Caco-2 (cell line): Measurements from ENCODE around the gene CISTR. TPM values are rescaled to one million over a fixed set of nuclear protein-coding genes. Genes with fewer than 3 reads are reported as not detected.

Experiments
- BruUV-seq: library from RNA; stranded (reverse); fragments of 400-500 nt; replicated peaks from 2 replicates; lab custom pipeline; 2021; lab: Mats Ljungman, UMichigan
- CTCF ChIA-PET: fragments of 300-600 bp; sonication (Branson Sonifier 250); formaldehyde crosslinking; loops from one replicate; lab custom pipeline; 2022; ENCODE audit warnings: antibody characterized with exemption; lab: Charles Lee
- POLR2A ChIA-PET: fragments of 300-600 bp; sonication (Branson Sonifier 250); formaldehyde crosslinking; loops from one replicate; lab custom pipeline; 2022; ENCODE audit warnings: antibody characterized with exemption; lab: Charles Lee
- DNase-seq, 2 experiments: peaks; one replicate each; pipeline versions ENCODE4 v3.0.0 to v3.0.0-alpha.2; 2020 to 2022
- H3K27me3 ChIP-seq: replicated peaks from 2 replicates; pipeline ENCODE4 v1.6.0; 2011; ENCODE audit warnings: low read length; ENCODE audit not compliant: control insufficient read depth, insufficient read depth
- H3K36me3 ChIP-seq: 2 replicates; pipeline ENCODE4 v1.5.1; 2011; ENCODE audit warnings: low read length; ENCODE audit not compliant: control insufficient read depth, insufficient read depth
- H3K4me1 ChIP-seq: fragments of 250-450 bp; sonication (Bioruptor Pico); 2 replicates; pipeline ENCODE4 v1.5.1; 2020; ENCODE audit warnings: mild to moderate bottlenecking
- H3K4me3 ChIP-seq: 2 replicates; pipeline ENCODE4 v1.5.1; 2011; ENCODE audit warnings: low read depth, mild to moderate bottlenecking, control low read depth, low read length
- H3K9me3 ChIP-seq: fragments of 250-450 bp; sonication (Bioruptor Pico); 2 replicates; pipeline ENCODE4 v1.5.1; 2020; ENCODE audit warnings: mild to moderate bottlenecking, moderate library complexity
- H3K27ac Mint-ChIP-seq: one replicate; pipeline ENCODE4 v1.8.0; 2022; ENCODE audit warnings: mixed read lengths; ENCODE audit not compliant: unreplicated experiment
- H3K27me3 Mint-ChIP-seq: one replicate; pipeline ENCODE4 v1.8.0; 2022; ENCODE audit warnings: mixed read lengths; ENCODE audit not compliant: insufficient read depth, unreplicated experiment
- H3K36me3 Mint-ChIP-seq: one replicate; pipeline ENCODE4 v1.8.0; 2022; ENCODE audit warnings: mild to moderate bottlenecking, mixed read lengths; ENCODE audit not compliant: insufficient read depth, unreplicated experiment
- H3K4me1 Mint-ChIP-seq: one replicate; pipeline ENCODE4 v1.8.0; 2022; ENCODE audit warnings: low read depth, mixed read lengths; ENCODE audit not compliant: unreplicated experiment
- H3K4me3 Mint-ChIP-seq: one replicate; pipeline ENCODE4 v1.8.0; 2022; ENCODE audit warnings: mild to moderate bottlenecking, moderate library complexity, mixed read lengths; ENCODE audit not compliant: unreplicated experiment
- H3K9me3 Mint-ChIP-seq: one replicate; pipeline ENCODE4 v1.8.0; 2022; ENCODE audit warnings: mixed read lengths; ENCODE audit not compliant: unreplicated experiment
- CTCF ChIP-seq, 2 experiments: fragments of 200-600 bp in 1 of 2; IDR thresholded peaks; 1 replicate in 1 of 2; 2 replicates in 1 of 2; pipeline versions ENCODE4 v1.5.1 to v1.8.0; 2011 to 2022; ENCODE audit warnings: antibody characterized with exemption in 1 of 2, control low read depth in 1 of 2, inconsistent platforms in 1 of 2, low read depth in 1 of 2, low read length in 1 of 2, mild to moderate bottlenecking in 1 of 2, moderate library complexity in 1 of 2; ENCODE audit not compliant: insufficient read depth in 1 of 2, severe bottlenecking in 1 of 2, unreplicated experiment in 1 of 2
- intact Hi-C: fragments of 100-400 bp; cut with micrococcal nuclease; formaldehyde crosslinking; loops from one replicate; pipeline ENCODE4 v1.10.0; 2022; ENCODE audit not compliant: unreplicated experiment
- total RNA-seq: library from RNA; stranded (reverse); gene quantifications from 2 replicates; pipeline ENCODE4 v1.2.3, GENCODE V29; 2022

Gene CISTR
- total RNA-seq, 1 experiment from 2014 or later, result not detected

GRCh38 chr12:53758081-53758729 lies 6.4 kb upstream of the CISTR start:
- H3K36me3 Mint-ChIP-seq, result no peaks in the 10 kb centered on the region
- peaks cover 30% of the 10 kb centered on the region for H3K27me3 Mint-ChIP-seq
- intact Hi-C loops, result loop anchor here (10.0 kb wide), 1 partner anchor 457 kb away; no protein-coding TSS in a partner anchor
- Histone ChIP-seq H3K4me3 (no peak overlapping the region), H3K4me1 (no peaks in the 10 kb centered on the region), H3K27me3 (no peaks in the 10 kb centered on the region), H3K9me3 (no peaks in the 10 kb centered on the region), H3K36me3 (no peaks in the 10 kb centered on the region)
- no peak for TF ChIP-seq CTCF (IDR thresholded peaks at IDR 0.05; ENCODE audit: insufficient read depth in 1 of 2, low read depth in 1 of 2, low read length in 1 of 2, severe bottlenecking in 1 of 2, unreplicated experiment in 1 of 2)
- CTCF ChIA-PET, result interaction anchor here (1.3 to 2.2 kb wide), 3 partner anchors 12 to 58 kb away, joined by 5 to 7 read pairs (median 5); no protein-coding TSS in a partner anchor
- POLR2A ChIA-PET, result no interaction called here
- no peak overlapping the region for H3K4me3 Mint-ChIP-seq
- DNase-seq, result no peak
- BruUV-seq, result no TSS peak
- H3K9me3 Mint-ChIP-seq, result no peaks in the 10 kb centered on the region
- H3K27ac Mint-ChIP-seq, result no peak overlapping the region
- no peaks in the 10 kb centered on the region for H3K4me1 Mint-ChIP-seq

- Histone ChIP-seq H3K4me1 (no peaks in the 10 kb centered on the region), H3K4me3 (no peak overlapping the region), H3K27me3 (no peaks in the 10 kb centered on the region), H3K36me3 (no peaks in the 10 kb centered on the region), H3K9me3 (no peaks in the 10 kb centered on the region)
- DNase-seq, result peak in 1 of 2 experiments; percentile 65
- Mint-ChIP-seq H3K27ac (no peak overlapping the region), H3K36me3 (no peaks in the 10 kb centered on the region), H3K27me3 (peaks cover 23% of the 10 kb centered on the region), H3K4me1 (no peaks in the 10 kb centered on the region), H3K4me3 (no peak overlapping the region), H3K9me3 (no peaks in the 10 kb centered on the region)
- ChIA-PET CTCF (interaction anchor here (0.5 to 2.2 kb wide), 5 partner anchors 11 to 438 kb away, joined by 4 to 15 read pairs (median 5); no protein-coding TSS in a partner anchor), POLR2A (no interaction called here)
- intact Hi-C loops, result loop anchor here (10.0 kb wide), 1 partner anchor 458 kb away; no protein-coding TSS in a partner anchor
- no TSS peak for BruUV-seq
- TF ChIP-seq CTCF (IDR thresholded peaks at IDR 0.05; ENCODE audit: insufficient read depth in 1 of 2, low read depth in 1 of 2, low read length in 1 of 2, severe bottlenecking in 1 of 2, unreplicated experiment in 1 of 2), result peak; percentile 72 to 76
These were observed 5.5 kb upstream of the CISTR start for GRCh38 chr12:53757101-53757770.

- Mint-ChIP-seq H3K9me3 (no peaks in the 10 kb centered on the region), H3K4me1 (no peaks in the 10 kb centered on the region), H3K4me3 (no peak overlapping the region), H3K27me3 (peaks cover 23% of the 10 kb centered on the region), H3K27ac (no peak overlapping the region), H3K36me3 (no peaks in the 10 kb centered on the region)
- ChIA-PET POLR2A (no interaction called here), CTCF (interaction anchor here (0.7 to 2.2 kb wide), 5 partner anchors 10 to 438 kb away, joined by 4 to 15 read pairs (median 5); no protein-coding TSS in a partner anchor)
- DNase-seq, result no peak
- Histone ChIP-seq H3K4me1 (no peaks in the 10 kb centered on the region), H3K9me3 (no peaks in the 10 kb centered on the region), H3K36me3 (no peaks in the 10 kb centered on the region), H3K27me3 (no peaks in the 10 kb centered on the region), H3K4me3 (no peak overlapping the region)
- TF ChIP-seq CTCF (IDR thresholded peaks at IDR 0.05; ENCODE audit: insufficient read depth in 1 of 2, low read depth in 1 of 2, low read length in 1 of 2, severe bottlenecking in 1 of 2, unreplicated experiment in 1 of 2), result no peak
- intact Hi-C loops, result loop anchor here (10.0 kb wide), 1 partner anchor 458 kb away; no protein-coding TSS in a partner anchor
- no TSS peak for BruUV-seq
These were observed 4.7 kb upstream of the CISTR start for GRCh38 chr12:53756300-53757100.
